ENCODE results near the gene ECE1. TPM values are rescaled to one million over a fixed set of nuclear protein-coding genes. Genes with fewer than 3 reads are reported as not detected.

The ECE1 gene
- total RNA-seq, 4 donors from 2014 or later, result 74.5 to 146 (median 97.2) TPM

- Histone ChIP-seq H3K36me3 (no peaks in the 10 kb centered on the region), H3K9me3 (no peaks in the 10 kb centered on the region), H3K4me3 (replicated peaks in 1 of 3) (no peak overlapping the region), H3K4me1 (peaks cover 55 to 82% of the 10 kb centered on the region in 2 donors), H3K27me3 (no peaks in the 10 kb centered on the region), H3K27ac (peak overlapping the region in 1 of 3 donors; percentile 33)
- no peak for TF ChIP-seq POLR2A (IDR thresholded peaks at IDR 0.05)
- TF ChIP-seq, protein P1, sequence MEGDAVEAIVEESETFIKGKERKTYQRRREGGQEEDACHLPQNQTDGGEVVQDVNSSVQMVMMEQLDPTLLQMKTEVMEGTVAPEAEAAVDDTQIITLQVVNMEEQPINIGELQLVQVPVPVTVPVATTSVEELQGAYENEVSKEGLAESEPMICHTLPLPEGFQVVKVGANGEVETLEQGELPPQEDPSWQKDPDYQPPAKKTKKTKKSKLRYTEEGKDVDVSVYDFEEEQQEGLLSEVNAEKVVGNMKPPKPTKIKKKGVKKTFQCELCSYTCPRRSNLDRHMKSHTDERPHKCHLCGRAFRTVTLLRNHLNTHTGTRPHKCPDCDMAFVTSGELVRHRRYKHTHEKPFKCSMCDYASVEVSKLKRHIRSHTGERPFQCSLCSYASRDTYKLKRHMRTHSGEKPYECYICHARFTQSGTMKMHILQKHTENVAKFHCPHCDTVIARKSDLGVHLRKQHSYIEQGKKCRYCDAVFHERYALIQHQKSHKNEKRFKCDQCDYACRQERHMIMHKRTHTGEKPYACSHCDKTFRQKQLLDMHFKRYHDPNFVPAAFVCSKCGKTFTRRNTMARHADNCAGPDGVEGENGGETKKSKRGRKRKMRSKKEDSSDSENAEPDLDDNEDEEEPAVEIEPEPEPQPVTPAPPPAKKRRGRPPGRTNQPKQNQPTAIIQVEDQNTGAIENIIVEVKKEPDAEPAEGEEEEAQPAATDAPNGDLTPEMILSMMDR (IDR thresholded peaks at IDR 0.05), result no peak
- 85 to 91% methylated on average over 2 of the region's 2 CpGs for WGBS, 2 donors
- DNase-seq, result no peak
- intact Hi-C loops (cut with DNase I), result no loop called here
These were observed 40.3 kb upstream of the ECE1 start for GRCh38 chr1:21330544-21330943.

DNA sequence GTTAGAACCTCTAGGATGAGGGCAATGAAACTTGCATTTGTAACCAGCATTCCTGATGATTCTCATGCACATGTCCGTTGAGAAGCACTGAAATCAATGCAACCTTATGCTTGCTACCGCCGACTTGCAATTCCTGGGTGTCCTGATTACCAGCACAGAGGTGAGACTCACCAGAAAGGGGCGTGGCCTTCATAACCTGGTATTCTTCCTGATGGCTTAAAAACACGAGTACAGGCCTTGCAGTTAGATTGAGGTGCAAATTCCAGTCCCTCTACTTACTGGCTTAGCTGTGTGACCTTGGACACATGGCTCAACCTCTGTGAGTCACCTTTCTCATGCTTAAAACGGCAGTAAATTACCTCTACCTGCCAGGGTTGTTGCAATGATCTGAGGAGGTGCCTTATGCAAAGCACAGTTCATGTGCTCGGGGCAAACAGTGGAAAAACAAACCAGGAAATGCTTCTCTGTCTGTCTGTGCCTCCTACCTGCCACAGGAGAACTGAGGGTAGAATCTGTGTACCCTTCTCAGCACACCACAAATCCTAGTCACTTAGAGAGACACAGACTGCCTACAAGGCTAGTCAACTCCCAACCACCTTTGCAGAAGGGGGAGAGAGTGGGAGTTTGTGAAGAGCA is 39.1 kb upstream of the ECE1 start:
- H3K4me3 ChIP-seq (replicated peaks in 1 of 3), result no peak overlapping the region
- no peaks in the 10 kb centered on the region for H3K36me3 ChIP-seq
- intact Hi-C loops (cut with DNase I), result no loop called here
- DNase-seq, result no peak
- H3K27me3 ChIP-seq, result no peaks in the 10 kb centered on the region
- peak overlapping the region in 2 of 3 donors; percentile 53 to 60 for H3K27ac ChIP-seq
- H3K4me1 ChIP-seq, result peaks cover 55 to 82% of the 10 kb centered on the region in 2 donors
- no peaks in the 10 kb centered on the region for H3K9me3 ChIP-seq
- 59 to 71% methylated on average over 7 of the region's 7 CpGs for WGBS, 2 donors
- TF ChIP-seq, protein P1 (IDR thresholded peaks at IDR 0.05), result no peak
- no peak for TF ChIP-seq POLR2A (IDR thresholded peaks at IDR 0.05)

- Histone ChIP-seq H3K36me3 (no peaks in the 10 kb centered on the region), H3K9me3 (no peaks in the 10 kb centered on the region), H3K27me3 (no peaks in the 10 kb centered on the region), H3K4me1 (peaks cover 56 to 82% of the 10 kb centered on the region in 2 donors), H3K4me3 (replicated peaks in 1 of 3) (no peak overlapping the region), H3K27ac (peak overlapping the region; percentile 22 to 96 (median 79))
- intact Hi-C loops (cut with DNase I), result no loop called here
- TF ChIP-seq POLR2A (IDR thresholded peaks at IDR 0.05), result no peak
- TF ChIP-seq, protein P1 (IDR thresholded peaks at IDR 0.05), result no peak
- no peak for DNase-seq
- WGBS, 2 donors, result 95 to 100% methylated on average over 12 to 15 of the region's 15 CpGs
These were observed 37.5 kb upstream of the ECE1 start for GRCh38 chr1:21327566-21328323.

GRCh38 chr1:21326861-21327344 is 36.6 kb upstream of the ECE1 start:
- Histone ChIP-seq H3K4me1 (peaks cover 60 to 85% of the 10 kb centered on the region in 2 donors), H3K4me3 (replicated peaks in 1 of 3) (no peak overlapping the region), H3K27ac (peak overlapping the region; percentile 79 to 96 (median 96)), H3K36me3 (no peaks in the 10 kb centered on the region), H3K9me3 (no peaks in the 10 kb centered on the region), H3K27me3 (no peaks in the 10 kb centered on the region)
- intact Hi-C loops (cut with DNase I), result no loop called here
- WGBS, 2 donors, result 88 to 94% methylated on average over 6 to 10 of the region's 10 CpGs
- TF ChIP-seq POLR2A (IDR thresholded peaks at IDR 0.05), result no peak
- TF ChIP-seq, protein P1 (IDR thresholded peaks at IDR 0.05), result no peak
- DNase-seq, result no peak
